Measurements from ENCODE around the gene LYSMD4.

LYSMD4 gene

DNA sequence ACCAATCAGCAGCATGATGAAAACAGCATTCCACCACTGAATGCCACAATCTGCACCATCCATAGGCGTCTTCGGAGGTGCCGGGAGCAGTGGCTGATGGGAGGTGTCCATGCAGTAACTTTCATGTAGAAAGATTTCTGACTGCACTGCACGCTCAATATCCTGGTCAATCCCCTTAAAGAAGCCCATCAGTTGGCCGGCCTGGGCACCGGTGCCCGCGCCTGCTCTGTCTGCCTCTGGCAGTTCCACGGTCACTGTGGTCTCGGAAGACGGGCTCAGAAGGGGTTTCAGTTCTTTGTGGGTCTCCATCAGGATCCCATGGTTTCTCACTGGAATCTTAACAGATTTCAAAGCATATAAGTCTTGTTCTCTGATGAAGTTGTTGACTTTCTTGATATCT, 3.9 kb downstream of the LYSMD4 start:
- peaks cover 13 to 15% of the 10 kb centered on the region in 2 experiments for H3K4me1 ChIP-seq (ENCODE audit: control insufficient read depth in 1 of 2, insufficient read depth in 1 of 2, low read depth in 1 of 2, low read length in 1 of 2)
- no peak overlapping the region for H3K4me3 ChIP-seq (ENCODE audit: low read depth in 1 of 2, low read length in 1 of 2)
- H3K27ac ChIP-seq = no peak overlapping the region
- H3K9me3 ChIP-seq = no peaks in the 10 kb centered on the region
- TF ChIP-seq, protein P1, sequence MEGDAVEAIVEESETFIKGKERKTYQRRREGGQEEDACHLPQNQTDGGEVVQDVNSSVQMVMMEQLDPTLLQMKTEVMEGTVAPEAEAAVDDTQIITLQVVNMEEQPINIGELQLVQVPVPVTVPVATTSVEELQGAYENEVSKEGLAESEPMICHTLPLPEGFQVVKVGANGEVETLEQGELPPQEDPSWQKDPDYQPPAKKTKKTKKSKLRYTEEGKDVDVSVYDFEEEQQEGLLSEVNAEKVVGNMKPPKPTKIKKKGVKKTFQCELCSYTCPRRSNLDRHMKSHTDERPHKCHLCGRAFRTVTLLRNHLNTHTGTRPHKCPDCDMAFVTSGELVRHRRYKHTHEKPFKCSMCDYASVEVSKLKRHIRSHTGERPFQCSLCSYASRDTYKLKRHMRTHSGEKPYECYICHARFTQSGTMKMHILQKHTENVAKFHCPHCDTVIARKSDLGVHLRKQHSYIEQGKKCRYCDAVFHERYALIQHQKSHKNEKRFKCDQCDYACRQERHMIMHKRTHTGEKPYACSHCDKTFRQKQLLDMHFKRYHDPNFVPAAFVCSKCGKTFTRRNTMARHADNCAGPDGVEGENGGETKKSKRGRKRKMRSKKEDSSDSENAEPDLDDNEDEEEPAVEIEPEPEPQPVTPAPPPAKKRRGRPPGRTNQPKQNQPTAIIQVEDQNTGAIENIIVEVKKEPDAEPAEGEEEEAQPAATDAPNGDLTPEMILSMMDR (IDR thresholded peaks at IDR 0.05) = no peak
- no peaks in the 10 kb centered on the region for H3K36me3 ChIP-seq
- peaks cover 17% of the 10 kb centered on the region for H3K27me3 ChIP-seq

DNA sequence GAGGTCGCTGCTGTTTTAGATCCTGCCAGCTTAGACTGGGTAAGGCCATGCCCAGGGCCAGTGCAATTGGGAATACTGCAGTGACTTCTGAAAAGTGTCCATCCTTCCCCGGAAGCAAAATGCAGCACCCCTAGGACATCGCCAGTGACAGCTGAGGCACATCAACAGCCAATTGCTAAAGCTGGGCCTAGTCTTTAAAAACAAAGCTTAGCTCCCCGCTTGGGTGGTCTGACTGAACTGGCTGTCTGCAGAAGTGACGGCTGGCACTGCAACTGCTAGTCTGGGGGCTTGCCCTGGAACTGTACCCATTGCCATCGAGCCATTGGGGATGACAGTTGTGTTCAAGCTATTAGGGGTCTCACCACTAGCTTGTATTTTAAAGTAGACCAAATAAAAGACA, 4.3 kb downstream of the LYSMD4 start:
- Histone ChIP-seq H3K4me1 (ENCODE audit: control insufficient read depth in 1 of 2, insufficient read depth in 1 of 2, low read depth in 1 of 2, low read length in 1 of 2) (peaks cover 13 to 15% of the 10 kb centered on the region in 2 experiments), H3K27ac (no peak overlapping the region), H3K27me3 (peaks cover 17% of the 10 kb centered on the region), H3K9me3 (no peaks in the 10 kb centered on the region), H3K4me3 (ENCODE audit: low read depth in 1 of 2, low read length in 1 of 2) (no peak overlapping the region), H3K36me3 (no peaks in the 10 kb centered on the region)
- TF ChIP-seq, protein P1 (IDR thresholded peaks at IDR 0.05) = no peak

DNA sequence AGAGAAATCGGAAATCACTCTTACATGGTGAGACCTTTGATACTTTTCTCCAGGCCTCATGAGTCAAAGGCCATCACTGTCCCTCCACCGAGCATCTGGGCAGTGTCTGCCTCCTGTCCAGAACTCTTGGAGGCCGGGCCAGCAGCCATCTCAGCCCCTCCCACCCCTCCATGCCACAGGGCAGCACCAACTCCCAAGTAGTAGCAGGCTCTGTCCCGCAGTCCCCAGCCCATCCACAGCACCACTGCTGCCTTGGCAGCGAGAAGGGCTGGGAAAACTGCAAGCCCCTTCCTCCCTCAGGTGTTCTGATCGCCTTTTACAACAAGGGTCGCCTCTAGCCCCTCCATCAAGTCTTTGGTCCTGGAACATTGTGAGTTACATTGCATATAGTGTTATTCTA, 5.5 kb downstream of the LYSMD4 start:
- TF ChIP-seq, protein P1 (IDR thresholded peaks at IDR 0.05) = no peak
- no peaks in the 10 kb centered on the region for H3K36me3 ChIP-seq
- peaks cover 14% of the 10 kb centered on the region for H3K27me3 ChIP-seq
- H3K9me3 ChIP-seq = no peaks in the 10 kb centered on the region
- H3K27ac ChIP-seq = no peak overlapping the region
- no peak overlapping the region for H3K4me3 ChIP-seq (ENCODE audit: low read depth in 1 of 2, low read length in 1 of 2)
- H3K4me1 ChIP-seq (ENCODE audit: control insufficient read depth in 1 of 2, insufficient read depth in 1 of 2, low read depth in 1 of 2, low read length in 1 of 2) = peaks cover 7 to 8% of the 10 kb centered on the region in 2 experiments

DNA sequence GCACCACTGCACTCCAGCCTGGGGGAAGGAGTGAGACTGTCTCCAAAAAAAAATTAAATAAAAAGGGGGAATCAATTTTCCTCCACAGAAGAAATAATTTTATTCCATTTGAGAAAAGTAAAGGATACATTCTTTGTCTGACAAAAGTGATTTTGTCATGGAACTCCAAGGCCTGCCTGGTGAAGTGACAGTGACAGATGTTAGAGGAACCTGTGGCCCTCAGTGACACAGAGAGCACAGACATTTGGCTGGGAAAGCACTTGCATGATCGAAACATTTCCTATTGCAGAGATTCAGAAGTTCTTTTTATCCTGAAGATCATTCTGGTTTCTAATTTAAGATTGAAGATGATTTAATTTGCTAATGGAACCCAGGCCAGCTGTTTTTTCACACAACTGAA, 5.9 kb downstream of the LYSMD4 start:
- Histone ChIP-seq H3K27me3 (peaks cover 10% of the 10 kb centered on the region), H3K27ac (no peak overlapping the region), H3K4me3 (ENCODE audit: low read depth in 1 of 2, low read length in 1 of 2) (no peak overlapping the region), H3K36me3 (no peaks in the 10 kb centered on the region), H3K4me1 (ENCODE audit: control insufficient read depth in 1 of 2, insufficient read depth in 1 of 2, low read depth in 1 of 2, low read length in 1 of 2) (peaks cover 4 to 7% of the 10 kb centered on the region in 2 experiments), H3K9me3 (no peaks in the 10 kb centered on the region)
- TF ChIP-seq, protein P1 (IDR thresholded peaks at IDR 0.05) = no peak

DNA sequence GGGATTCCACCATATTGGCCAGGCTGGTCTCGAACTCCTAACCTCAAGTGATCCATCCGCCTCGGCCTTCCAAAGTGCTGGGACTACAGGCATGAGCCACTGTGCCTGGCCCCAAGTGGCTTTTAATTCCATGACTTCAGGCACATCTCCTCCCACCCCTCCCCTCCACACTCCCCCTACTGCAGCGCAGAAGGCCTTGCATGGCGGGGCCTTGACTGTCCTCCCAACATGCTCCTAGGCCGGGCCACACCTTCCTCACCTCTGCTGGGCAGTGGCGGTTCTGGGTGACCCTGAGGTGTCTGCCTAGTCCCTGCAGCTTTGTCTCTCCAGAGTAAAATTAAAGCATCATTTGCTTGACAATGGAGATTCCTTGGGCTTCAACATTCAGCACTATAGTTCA, 6.9 kb downstream of the LYSMD4 start:
- Histone ChIP-seq H3K9me3 (no peaks in the 10 kb centered on the region), H3K27ac (no peak overlapping the region), H3K4me1 (ENCODE audit: control insufficient read depth in 1 of 2, insufficient read depth in 1 of 2, low read depth in 1 of 2, low read length in 1 of 2) (peaks cover 5 to 13% of the 10 kb centered on the region in 2 experiments), H3K4me3 (ENCODE audit: low read depth in 1 of 2, low read length in 1 of 2) (no peak overlapping the region), H3K27me3 (peaks cover under 1% of the 10 kb centered on the region), H3K36me3 (no peaks in the 10 kb centered on the region)
- TF ChIP-seq, protein P1 (IDR thresholded peaks at IDR 0.05) = no peak

DNA sequence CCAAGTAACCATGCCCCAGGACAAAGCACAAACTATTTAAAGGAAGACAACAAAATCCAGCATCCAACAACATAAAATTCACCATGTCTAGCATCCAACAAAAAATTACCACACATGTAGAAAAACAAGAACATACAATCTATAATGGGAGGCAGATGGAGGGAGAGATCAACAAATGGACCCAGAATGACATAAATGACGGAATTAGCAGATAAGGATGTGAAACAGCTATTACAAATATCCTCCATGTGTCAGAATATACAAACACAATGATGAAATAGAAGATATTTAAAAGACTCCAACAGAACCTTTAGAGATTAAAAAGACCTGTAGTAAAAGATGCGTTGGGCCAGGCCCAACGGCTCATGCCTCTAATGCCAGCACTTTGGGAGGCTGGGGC, 10.8 kb downstream of the LYSMD4 start:
- no peaks in the 10 kb centered on the region for H3K27me3 ChIP-seq
- no peak overlapping the region for H3K27ac ChIP-seq
- H3K9me3 ChIP-seq = no peaks in the 10 kb centered on the region
- no peak overlapping the region for H3K4me3 ChIP-seq (ENCODE audit: low read depth in 1 of 2, low read length in 1 of 2)
- TF ChIP-seq, protein P1 (IDR thresholded peaks at IDR 0.05) = no peak
- H3K4me1 ChIP-seq (ENCODE audit: control insufficient read depth in 1 of 2, insufficient read depth in 1 of 2, low read depth in 1 of 2, low read length in 1 of 2) = peaks cover 17 to 25% of the 10 kb centered on the region in 2 experiments
- no peaks in the 10 kb centered on the region for H3K36me3 ChIP-seq
